ENCODE measurements around the gene NEU2.
"Not testable (repeated sequence)": the region's sequence is repeated elsewhere in the genome, so short reads cannot be mapped to it uniquely, and the experiment has no call there.

Gene NEU2

DNA sequence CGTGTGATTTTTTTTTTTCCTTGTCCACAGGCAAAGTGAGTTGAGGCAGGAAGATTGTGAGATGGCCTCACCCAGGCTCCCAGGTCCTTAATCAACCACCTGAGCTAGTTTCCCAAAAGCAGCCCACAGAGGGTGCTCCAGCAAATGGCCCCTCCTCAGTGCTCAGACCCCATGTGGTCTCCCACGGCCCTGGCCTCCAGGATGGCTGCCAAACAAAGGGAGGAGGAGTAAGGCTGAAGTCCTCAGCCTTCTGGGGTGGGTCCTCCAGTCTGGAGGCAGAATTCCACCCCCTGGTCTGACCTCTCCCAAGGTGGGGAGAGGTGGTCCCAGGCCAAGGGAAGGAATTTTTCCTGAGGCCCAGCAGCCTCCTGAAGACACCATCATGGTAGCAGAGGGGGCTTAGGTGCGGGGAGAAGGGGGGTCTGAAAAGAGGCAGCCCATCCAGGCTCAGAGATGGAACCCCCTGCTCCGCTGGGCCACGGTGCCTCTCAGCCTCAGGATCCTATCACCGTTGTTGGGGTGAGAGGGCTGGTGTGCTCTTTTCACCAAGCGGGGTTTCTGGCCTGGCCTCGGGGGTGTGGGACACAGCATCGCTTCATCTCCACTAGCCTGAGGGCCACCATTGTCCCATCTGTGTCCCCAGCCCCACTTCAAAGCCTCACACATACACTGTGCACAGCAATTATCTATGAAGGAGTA is 21.8 kb upstream of the NEU2 start:
- no peak for DNase-seq (ENCODE audit: low spot score)

DNA sequence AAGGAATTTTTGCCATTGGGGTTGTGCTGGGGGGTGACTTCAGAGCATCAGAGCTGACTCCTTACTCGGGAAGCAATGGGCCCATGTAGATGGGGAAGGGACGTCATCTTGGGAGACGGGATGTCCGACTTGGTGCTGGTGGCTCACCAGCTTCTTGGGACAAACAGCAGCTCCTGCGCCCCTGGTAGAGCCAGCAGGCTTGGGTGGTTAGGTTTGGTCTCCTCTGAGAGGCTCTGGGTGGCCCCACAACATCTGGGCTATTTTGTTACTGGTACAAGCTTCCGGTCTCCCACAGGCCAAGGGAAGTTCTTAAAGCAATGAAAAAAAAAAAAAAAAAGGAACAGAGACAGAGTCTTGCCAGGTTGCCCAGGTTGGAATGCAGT is 21.2 kb upstream of the NEU2 start:
- DNase-seq (ENCODE audit: low spot score): no peak

DNA sequence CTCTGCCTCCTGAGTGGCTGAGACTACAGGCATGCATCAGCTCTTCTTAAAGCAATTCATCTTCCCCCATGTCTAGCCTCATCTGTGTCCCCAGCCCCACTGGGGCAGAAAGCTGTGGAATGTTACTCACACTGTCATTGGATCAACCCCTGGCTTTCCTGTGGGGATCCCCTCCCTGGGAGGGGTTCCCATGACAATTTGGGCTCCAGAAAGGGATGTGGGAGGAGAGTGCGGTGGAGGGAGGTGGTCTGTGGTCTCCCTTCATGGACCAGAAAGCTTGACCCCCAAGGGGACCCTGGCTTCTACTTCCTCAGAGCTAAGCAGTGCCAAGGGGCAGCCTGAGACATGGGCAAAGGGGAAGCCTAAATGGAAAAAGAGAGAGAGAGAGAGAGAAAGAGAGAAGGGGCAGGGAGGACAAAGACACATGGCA is 20.8 kb upstream of the NEU2 start:
- no peak for DNase-seq (ENCODE audit: low spot score)

- DNase-seq (ENCODE audit: low spot score): no peak
Measured at GRCh38 chr2:233012301-233012971, 20.0 kb upstream of the NEU2 start.

DNA sequence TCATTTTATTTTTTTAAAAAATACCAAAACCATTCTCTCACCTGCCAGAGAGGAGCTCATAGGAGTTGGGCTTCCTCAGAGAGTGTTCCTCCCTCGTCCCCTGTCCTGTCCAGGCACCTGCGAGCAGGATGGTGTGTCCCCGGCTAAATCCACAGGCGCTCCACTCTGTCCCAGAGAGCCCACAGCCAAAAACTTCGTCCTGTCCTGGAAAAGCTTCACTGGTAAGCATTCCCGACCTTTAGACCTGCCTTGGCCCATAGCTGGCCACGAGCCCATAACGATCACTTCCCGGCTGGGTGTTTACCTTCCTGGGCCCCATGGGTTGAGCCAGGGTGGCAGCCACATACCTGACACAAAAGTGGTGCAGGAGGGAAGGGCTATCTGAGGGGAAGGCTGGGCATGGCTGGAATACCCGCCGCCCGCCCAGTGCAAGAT is 19.4 kb upstream of the NEU2 start, which contains the start of gene NGEF:
Gene NGEF, minus strand, starts transcription at position 230 of the 435 bp plus-strand sequence. CDS start 38,366 bp downstream, outside the sequence.
- DNase-seq (ENCODE audit: low spot score): no peak

DNA sequence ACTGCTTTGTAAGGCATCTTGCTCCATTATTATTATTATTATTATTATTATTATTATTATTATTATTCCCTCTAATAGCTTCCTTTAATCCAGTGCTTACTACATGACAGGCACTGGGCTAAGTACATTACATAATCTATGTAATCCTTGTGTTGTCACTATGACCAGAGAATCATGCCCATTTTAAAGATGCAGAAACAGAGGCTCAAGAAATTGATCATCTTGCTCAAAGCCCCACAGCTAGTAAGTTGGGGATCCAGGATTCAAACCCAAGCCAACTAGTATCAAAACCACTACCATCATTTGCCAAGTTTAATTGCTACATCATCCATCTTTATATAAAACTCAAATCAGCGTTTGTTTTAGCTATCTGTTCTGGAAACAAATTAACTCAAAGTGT is 18.8 kb upstream of the NEU2 start:
- no peak for DNase-seq (ENCODE audit: low spot score)

DNA sequence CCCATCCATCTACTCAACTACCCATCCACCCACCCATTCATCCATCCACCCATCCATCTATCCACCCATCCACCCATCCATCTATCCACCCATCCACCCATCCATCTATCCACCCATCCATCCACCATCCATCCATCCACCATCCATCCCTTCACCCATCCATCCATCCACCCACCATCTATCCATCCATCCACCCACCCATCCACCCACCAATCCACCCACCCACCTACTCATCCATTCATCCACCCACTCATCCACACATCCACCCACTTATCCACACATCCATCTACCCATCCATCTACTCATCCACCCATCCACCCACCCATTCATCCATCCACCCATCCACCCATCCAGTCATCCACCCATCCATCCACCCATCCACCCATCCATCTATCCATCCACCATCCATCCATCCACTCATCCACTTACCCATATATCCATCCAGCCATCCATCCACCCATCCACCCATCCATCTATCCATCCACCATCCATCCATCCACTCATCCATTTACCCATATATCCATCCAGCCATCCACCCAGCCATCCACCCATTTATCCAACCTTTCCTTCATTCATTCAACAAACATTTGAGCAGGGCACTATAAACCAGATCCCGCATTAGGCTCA is 17.3 kb upstream of the NEU2 start:
- no peak for DNase-seq (ENCODE audit: low spot score)

- DNase-seq (ENCODE audit: low spot score): no peak
Measured at GRCh38 chr2:233017947-233018346, 14.5 kb upstream of the NEU2 start.

DNA sequence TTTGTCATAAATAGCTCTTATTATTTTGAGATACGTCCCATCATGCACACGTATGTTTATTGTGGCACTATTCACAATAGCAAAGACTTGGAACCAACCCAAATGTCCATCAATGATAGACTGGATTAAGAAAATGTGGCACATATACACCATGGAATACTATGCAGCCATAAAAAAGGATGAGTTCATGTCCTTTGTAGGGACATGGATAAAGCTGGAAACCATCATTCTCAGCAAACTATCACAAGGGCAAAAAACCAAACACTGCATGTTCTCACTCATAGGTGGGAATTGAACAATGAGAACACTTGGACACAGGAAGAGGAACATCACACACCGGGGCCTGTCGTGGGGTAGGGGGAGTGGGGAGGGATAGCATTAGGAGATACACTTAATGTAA is 12.9 kb upstream of the NEU2 start:
- not testable (repeated sequence) for DNase-seq (ENCODE audit: low spot score)

GRCh38 chr2:233020454-233020853 is 12.0 kb upstream of the NEU2 start:
- no peak for DNase-seq (ENCODE audit: low spot score)

DNA sequence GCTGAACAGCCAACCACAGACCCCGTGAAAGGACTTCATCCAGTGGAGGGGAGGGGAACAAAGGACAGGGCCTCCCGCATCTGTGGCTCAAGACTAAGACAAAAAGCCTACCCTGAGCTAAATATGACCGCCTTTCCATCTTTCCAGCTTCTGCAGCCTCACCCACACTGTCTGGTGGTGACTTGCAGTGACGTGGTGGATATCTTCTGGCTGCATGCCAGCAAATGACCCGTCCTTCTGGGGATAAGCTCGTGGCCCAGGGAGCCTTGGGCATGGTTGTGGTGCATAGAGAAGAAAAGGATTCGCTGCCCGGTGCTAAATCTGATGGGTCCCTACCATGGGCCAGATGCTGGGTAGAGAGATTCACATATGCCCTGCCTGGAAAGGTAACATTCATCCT is 10.7 kb upstream of the NEU2 start:
- DNase-seq (ENCODE audit: low spot score): no peak

DNA sequence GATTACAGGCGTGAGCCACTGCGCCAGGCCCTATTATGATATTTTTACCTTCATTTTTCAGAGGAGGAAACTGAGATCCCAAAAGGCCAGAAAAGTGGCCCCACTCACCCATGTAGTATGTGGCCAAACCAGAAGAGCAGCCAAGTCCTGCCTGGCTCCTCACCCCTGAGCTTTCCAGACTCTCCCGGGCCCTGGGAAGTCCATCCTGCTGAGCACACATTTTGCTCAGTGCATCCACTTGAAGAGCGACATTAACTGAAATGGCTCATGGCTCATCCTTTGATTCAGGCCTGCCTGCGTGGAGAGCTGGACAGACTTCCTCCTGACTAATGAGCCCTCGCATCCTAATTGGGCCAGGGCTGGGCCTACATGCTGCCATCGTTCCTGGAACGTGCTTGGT is 9.9 kb upstream of the NEU2 start:
- no peak for DNase-seq (ENCODE audit: low spot score)

- no peak for DNase-seq (ENCODE audit: low spot score)
Measured at GRCh38 chr2:233023007-233023760, 9.3 kb upstream of the NEU2 start.

GRCh38 chr2:233023761-233024410 is 8.6 kb upstream of the NEU2 start:
- no peak for DNase-seq (ENCODE audit: low spot score)

DNA sequence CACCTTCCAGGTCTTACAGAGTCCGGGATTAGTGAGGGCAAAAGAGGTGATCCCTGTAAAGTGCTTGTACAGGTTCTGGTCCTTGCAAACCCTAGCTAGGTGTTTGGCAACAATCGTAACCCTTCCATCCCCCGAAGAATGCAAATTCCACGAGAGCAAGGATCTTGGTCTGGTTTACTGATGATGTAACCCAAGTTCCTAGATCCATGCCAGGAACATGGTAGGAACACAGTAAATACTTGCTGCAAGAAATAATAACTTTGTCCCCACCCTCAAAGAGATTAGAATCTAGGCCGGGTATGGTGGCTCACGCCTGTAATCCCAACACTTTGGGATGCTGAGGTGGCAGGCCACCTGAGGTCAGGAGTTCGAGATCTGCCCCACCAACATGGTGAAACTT is 6.8 kb upstream of the NEU2 start:
- DNase-seq (ENCODE audit: low spot score): no peak

DNA sequence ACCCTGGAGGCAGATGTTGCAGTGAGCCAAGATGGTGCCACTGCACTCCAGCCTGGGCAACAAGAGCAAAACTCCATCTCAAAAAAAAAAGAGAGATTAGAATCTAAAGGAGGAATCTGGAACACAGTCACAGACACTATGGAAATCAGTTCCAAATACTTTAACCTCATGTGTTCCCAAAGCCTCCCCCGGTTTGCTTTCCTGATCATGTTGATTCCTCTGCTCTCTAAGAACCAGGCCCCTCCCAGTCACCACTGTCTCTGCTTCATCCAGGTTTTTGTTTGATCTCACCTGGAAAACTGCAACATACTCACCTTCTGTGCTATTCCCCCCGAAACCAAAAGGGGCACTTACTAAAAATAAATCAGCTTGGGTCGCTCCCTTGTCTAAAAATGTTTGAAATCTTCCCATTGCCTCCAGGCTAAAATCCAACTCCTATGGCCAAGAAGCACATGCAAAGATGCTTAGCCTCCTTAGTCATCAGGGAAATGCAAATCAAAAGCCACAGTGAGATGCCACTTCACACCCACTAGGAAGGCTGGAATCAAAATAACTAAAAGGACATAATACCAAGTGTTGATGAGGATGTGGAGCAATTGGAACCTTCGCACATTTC is 6.2 kb upstream of the NEU2 start:
- DNase-seq (ENCODE audit: low spot score): no peak

DNA sequence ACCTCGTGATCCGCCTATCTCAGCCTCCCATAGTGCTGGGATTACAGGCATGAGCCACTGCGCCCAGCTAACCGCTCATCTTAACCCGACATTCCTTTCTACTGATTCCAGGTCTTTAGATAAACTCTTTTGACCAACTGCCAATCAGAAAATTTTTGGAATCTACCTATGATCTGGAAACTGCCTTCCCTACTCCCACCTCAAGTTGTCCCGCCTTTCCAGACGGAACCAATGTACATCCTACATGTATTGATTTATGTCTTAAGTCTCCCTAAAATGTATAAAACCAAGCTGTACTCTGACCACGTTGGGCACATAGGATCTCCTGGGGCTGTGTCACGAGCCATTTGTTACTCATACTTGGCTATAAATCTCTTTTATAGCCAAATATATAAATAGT is 3.2 kb upstream of the NEU2 start:
- DNase-seq (ENCODE audit: low spot score): no peak

DNA sequence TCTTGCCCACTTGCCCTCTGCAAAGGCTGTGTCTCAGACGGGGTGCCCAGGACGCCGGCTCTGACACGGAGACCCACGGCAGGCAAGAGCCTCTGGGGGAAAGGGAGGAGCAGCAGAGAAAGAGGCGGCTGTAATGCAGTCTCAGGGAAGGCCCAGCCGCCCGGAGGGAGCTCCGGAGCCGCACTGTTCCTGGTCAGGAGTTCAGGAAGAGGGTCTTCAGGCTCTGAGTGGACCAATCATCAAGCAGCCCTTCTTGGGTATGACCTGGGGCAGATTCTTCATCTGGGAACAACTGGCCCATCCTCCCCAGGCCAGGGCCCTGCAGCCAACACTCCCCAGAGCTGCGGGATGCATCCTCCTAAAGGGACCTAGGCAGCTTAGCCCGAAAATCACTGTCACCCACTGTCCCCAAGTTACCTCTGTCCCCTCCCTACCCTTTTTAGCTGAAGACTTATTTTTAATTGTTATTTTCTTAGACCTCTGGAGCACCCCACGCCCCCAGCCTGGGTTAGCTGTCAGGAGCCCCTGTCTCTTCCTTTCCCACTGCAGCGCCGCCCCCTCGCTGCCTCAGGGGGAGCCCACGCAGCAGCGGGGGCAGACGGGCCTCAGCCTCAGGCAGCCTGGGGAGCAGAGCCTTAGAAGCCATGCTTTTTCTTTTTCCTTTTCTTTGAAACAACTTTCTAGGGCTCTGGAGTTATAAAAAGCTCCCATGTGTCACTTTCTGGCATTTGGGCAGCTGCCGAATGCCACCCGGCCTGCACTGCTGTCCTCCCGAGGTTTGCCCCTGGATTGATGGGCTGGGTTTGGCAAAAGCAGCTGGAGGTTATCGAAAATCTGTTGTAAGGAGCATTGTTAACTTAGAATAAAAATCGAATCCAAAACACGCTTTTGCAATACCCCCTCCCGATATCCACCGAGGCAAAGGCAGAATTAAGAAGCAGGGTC is 644 bp upstream of the NEU2 start:
- no peak for DNase-seq (ENCODE audit: low spot score)

DNA sequence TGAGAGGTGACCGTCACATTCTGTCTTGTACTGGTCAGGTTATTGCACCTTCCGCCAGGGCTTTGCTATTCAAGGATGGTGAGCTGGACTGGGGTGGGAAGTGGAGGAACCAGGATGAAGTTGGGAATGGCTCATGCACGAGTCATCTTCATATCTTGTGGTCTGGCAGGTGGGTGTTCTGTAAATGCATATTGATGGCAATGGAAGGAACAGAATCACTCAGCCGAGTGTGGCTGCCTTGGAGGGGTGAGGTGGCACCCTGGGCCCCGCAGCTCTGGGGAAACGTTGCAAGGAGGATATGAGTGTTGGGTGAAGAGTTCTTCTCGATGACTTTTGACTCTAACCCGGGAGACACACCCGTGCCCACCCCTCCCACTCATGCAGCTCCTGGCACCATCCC is 1.2 kb downstream of the NEU2 start:
- DNase-seq (ENCODE audit: low spot score): no peak

DNA sequence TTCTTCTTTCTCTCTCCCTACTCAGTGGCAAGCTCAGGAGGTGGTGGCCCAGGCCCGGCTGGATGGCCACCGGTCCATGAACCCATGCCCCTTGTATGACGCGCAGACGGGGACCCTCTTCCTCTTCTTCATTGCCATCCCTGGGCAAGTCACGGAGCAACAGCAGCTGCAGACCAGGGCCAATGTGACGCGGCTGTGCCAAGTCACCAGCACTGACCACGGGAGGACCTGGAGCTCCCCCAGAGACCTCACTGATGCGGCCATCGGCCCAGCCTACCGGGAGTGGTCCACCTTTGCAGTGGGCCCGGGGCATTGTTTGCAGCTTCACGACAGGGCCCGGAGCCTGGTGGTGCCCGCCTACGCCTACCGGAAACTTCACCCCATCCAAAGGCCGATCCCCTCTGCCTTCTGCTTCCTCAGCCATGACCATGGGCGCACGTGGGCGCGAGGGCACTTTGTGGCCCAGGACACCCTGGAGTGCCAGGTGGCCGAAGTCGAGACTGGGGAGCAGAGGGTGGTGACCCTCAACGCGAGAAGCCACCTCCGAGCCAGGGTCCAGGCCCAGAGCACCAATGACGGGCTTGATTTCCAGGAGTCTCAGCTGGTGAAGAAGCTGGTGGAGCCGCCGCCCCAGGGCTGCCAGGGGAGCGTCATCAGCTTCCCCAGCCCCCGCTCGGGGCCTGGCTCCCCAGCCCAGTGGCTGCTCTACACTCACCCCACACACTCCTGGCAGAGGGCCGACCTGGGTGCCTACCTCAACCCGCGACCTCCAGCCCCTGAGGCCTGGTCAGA is 1.8 kb downstream of the NEU2 start:
- DNase-seq (ENCODE audit: low spot score): no peak

Data from D341Med (cell line).